Measurements from ENCODE around the gene PARVB.

The PARVB gene

GRCh38 chr22:44164031-44164430 lies 139.9 kb downstream of the PARVB start:
- DNase-seq, result no peak

- DNase-seq, result no peak
Measured at GRCh38 chr22:44165286-44165874, 141.3 kb downstream of the PARVB start.

GRCh38 chr22:44166498-44167276 lies 142.6 kb downstream of the PARVB start:
- DNase-seq, result no peak

GRCh38 chr22:44167501-44167900 lies 143.4 kb downstream of the PARVB start:
- no peak for DNase-seq

GRCh38 chr22:44168206-44168605 lies 144.1 kb downstream of the PARVB start:
- DNase-seq, result no peak

- no peak for DNase-seq
Measured at GRCh38 chr22:44170470-44170869, 146.4 kb downstream of the PARVB start.

- DNase-seq, result no peak
Measured at GRCh38 chr22:44171561-44171960, 147.5 kb downstream of the PARVB start.

GRCh38 chr22:44172370-44173108 lies 148.4 kb downstream of the PARVB start:
- no peak for DNase-seq

GRCh38 chr22:44173154-44173553 lies 149.1 kb downstream of the PARVB start:
- no peak for DNase-seq

- DNase-seq, result no peak
Measured at GRCh38 chr22:44175676-44176075, 151.6 kb downstream of the PARVB start.

- DNase-seq, result no peak
Measured at GRCh38 chr22:44179196-44179988, 155.3 kb downstream of the PARVB start.

GRCh38 chr22:44179989-44180705 lies 156.0 kb downstream of the PARVB start:
- DNase-seq, result no peak

GRCh38 chr22:44180706-44181032 lies 156.6 kb downstream of the PARVB start, which contains the start of gene PARVG:
Gene PARVG (plus strand): TSS chr22:44180925. CDS start chr22:44183330, 2,405 bp downstream.
- DNase-seq, result no peak

GRCh38 chr22:44181033-44181911 lies 157.2 kb downstream of the PARVB start:
- DNase-seq, result no peak

- DNase-seq, result no peak
Measured at GRCh38 chr22:44181912-44182587, 157.9 kb downstream of the PARVB start.

- DNase-seq, result no peak
Measured at GRCh38 chr22:44182588-44183286, 158.6 kb downstream of the PARVB start.

- DNase-seq, result no peak
Measured at GRCh38 chr22:44183287-44183588, 159.1 kb downstream of the PARVB start.

- DNase-seq, result no peak
Measured at GRCh38 chr22:44184006-44184405, 159.9 kb downstream of the PARVB start.

GRCh38 chr22:44185237-44186120 lies 161.4 kb downstream of the PARVB start:
- DNase-seq, result no peak

All from fibroblast of skin of scalp (primary cell).